OCI-LY7 (cell line): ENCODE results near the gene PDZRN3.

ENCODE experiments used
- CTCF ChIP-seq: fragments of 200-600 bp; sonication (generic); conservative IDR thresholded peaks from 2 replicates; pipeline ENCODE4 v1.5.1; 2014; ENCODE audit warnings: mild to moderate bottlenecking, antibody characterized with exemption, low read length, moderate library complexity, mixed read lengths
- EZH2phosphoT487 ChIP-seq: fragments of 200-600 bp; sonication (generic); IDR thresholded peaks from 2 replicates; pipeline ENCODE4 v1.6.1; 2018; ENCODE audit warnings: low read depth, borderline replicate concordance, mild to moderate bottlenecking, mixed run types, antibody characterized with exemption, low read length, moderate library complexity, mixed read lengths

GRCh38 chr3:73546961-73547360 is 77.8 kb downstream of the PDZRN3 start:
- TF ChIP-seq CTCF (no peak), EZH2phosphoT487 (no peak)
